GM12891 (cell line): ENCODE results near the gene THOC5.

Source experiments
- POLR2A ChIP-seq: IDR thresholded peaks from 2 replicates; pipeline ENCODE4 v1.6.1; 2011; ENCODE audit warnings: low read depth, low read length, control low read depth
- POLR2AphosphoS5 ChIP-seq: IDR thresholded peaks from 2 replicates; pipeline ENCODE4 v1.6.1; 2011; ENCODE audit warnings: low read depth, low read length, control low read depth

- TF ChIP-seq POLR2AphosphoS5 (no peak), POLR2A (no peak)
Observed at GRCh38 chr22:29458551-29458950, 95.0 kb downstream of the THOC5 start.
